ENCODE measurements around the gene TET3. TPM values are rescaled to one million over a fixed set of nuclear protein-coding genes. Genes with fewer than 3 reads are reported as not detected.

Gene TET3
- total RNA-seq, 1 donor from 2014 or later, result 6.2 TPM

DNA sequence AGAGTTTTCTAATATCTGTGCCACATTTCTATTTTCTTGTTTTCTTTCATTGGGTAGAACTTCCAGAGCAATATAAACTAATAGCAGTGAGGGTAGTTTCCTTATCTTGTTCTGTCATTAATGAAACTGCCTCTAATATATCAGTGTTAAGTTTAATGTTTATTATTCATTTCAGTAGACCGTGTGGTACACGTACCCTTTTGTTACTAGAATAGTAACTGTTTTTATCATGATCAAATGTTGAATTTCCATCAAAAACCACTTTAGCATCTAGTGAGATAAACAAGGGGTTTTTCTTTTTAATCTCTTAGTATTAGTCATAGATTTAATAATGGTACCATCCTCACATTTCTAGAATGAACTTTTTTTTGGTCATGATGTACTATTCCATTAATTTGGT, 42.0 kb upstream of the TET3 start:
- Mint-ChIP-seq H3K4me1 (no peaks in the 10 kb centered on the region), H3K9me3 (no peaks in the 10 kb centered on the region), H3K4me3 (no peak overlapping the region), H3K36me3 (peaks cover 13% of the 10 kb centered on the region), H3K27ac (no peak overlapping the region), H3K27me3 (ENCODE audit: insufficient read depth, low read depth) (no peaks in the 10 kb centered on the region)
- no peaks in the 10 kb centered on the region for H3K4me1 ChIP-seq
- TF ChIP-seq, protein P1, sequence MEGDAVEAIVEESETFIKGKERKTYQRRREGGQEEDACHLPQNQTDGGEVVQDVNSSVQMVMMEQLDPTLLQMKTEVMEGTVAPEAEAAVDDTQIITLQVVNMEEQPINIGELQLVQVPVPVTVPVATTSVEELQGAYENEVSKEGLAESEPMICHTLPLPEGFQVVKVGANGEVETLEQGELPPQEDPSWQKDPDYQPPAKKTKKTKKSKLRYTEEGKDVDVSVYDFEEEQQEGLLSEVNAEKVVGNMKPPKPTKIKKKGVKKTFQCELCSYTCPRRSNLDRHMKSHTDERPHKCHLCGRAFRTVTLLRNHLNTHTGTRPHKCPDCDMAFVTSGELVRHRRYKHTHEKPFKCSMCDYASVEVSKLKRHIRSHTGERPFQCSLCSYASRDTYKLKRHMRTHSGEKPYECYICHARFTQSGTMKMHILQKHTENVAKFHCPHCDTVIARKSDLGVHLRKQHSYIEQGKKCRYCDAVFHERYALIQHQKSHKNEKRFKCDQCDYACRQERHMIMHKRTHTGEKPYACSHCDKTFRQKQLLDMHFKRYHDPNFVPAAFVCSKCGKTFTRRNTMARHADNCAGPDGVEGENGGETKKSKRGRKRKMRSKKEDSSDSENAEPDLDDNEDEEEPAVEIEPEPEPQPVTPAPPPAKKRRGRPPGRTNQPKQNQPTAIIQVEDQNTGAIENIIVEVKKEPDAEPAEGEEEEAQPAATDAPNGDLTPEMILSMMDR (IDR thresholded peaks at IDR 0.05), result no peak
- TF ChIP-seq EZH2phosphoT487 (IDR thresholded peaks at IDR 0.05) (no peak), EZH2 (IDR thresholded peaks at IDR 0.05) (no peak)
- H2AFZ ChIP-seq (replicated peaks), result no peak overlapping the region
- DNase-seq (ENCODE audit: low spot score), result no peak
- no peak overlapping the region for H3K4me2 ChIP-seq
- H3K36me3 ChIP-seq, result no peaks in the 10 kb centered on the region
- H3K27me3 ChIP-seq, result no peaks in the 10 kb centered on the region
- peaks cover 89% of the 10 kb centered on the region for H4K20me1 ChIP-seq (ENCODE audit: low read depth)
- H3K27ac ChIP-seq, result no peak overlapping the region
- H3K9ac ChIP-seq, result no peak overlapping the region
- no peaks in the 10 kb centered on the region for H3K9me3 ChIP-seq (ENCODE audit: low read depth)
- peaks cover 85% of the 10 kb centered on the region for H3K79me2 ChIP-seq (ENCODE audit: low read depth)
- no peak overlapping the region for H3K4me3 ChIP-seq
- H3F3A ChIP-seq (ENCODE audit: low read depth), result no peaks in the 10 kb centered on the region

DNA sequence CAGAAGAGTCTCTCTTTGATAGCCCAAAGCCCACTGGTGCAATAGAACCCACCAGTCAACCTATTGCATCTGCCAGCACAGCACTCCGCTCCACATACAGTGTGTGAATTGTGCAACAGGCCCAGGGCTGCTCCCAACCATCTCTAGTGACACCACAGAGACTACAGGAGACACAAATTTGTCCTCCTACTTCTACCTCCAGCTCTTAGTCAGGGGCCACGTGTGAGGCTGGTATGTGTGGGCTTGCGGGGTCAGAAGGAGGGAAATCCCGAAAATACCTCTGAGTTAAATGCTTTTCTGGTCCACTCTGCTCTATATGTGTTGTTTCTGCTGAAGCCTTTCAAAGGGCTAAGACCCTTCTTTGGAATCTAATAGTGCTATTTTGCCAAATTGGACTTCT, 40.0 kb upstream of the TET3 start:
- no peaks in the 10 kb centered on the region for H3K9me3 ChIP-seq (ENCODE audit: low read depth)
- H3K4me1 ChIP-seq, result no peaks in the 10 kb centered on the region
- TF ChIP-seq, protein P1 (IDR thresholded peaks at IDR 0.05), result no peak
- no peak for TF ChIP-seq EZH2phosphoT487 (IDR thresholded peaks at IDR 0.05)
- no peak for TF ChIP-seq EZH2 (IDR thresholded peaks at IDR 0.05)
- no peak overlapping the region for H3K27ac ChIP-seq
- H4K20me1 ChIP-seq (ENCODE audit: low read depth), result peaks cover 70% of the 10 kb centered on the region
- H3K4me3 ChIP-seq, result no peak overlapping the region
- H3K4me3 Mint-ChIP-seq, result no peak overlapping the region
- no peaks in the 10 kb centered on the region for H3K36me3 ChIP-seq
- H3K4me2 ChIP-seq, result no peak overlapping the region
- H2AFZ ChIP-seq (replicated peaks), result no peak overlapping the region
- no peaks in the 10 kb centered on the region for H3K27me3 ChIP-seq
- H3F3A ChIP-seq (ENCODE audit: low read depth), result no peaks in the 10 kb centered on the region
- H3K27me3 Mint-ChIP-seq (ENCODE audit: insufficient read depth, low read depth), result no peaks in the 10 kb centered on the region
- peak overlapping the region; percentile 40 for H3K27ac Mint-ChIP-seq
- H3K79me2 ChIP-seq (ENCODE audit: low read depth), result peaks cover 66% of the 10 kb centered on the region
- H3K9ac ChIP-seq, result no peak overlapping the region
- no peaks in the 10 kb centered on the region for H3K4me1 Mint-ChIP-seq
- no peak for DNase-seq (ENCODE audit: low spot score)
- H3K9me3 Mint-ChIP-seq, result no peaks in the 10 kb centered on the region
- H3K36me3 Mint-ChIP-seq, result peaks cover 23% of the 10 kb centered on the region

DNA sequence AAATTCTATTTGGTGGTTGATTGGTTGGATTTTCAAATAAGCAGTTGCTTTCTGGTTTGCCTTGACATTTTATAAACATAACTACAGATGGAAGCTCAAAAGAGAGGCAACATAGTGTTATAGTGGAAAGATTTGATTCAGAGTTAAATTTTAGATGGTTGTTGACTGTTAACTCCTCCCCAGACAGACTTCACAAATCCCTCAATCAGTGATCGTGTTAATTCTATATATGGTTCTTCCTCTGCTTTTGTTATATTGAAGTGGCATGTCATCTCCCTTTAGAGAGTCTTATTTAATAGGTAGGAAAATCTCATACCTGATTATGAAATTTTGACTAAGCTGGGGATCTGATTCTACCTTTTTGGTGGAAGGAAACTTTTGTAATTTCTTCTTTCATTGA, 38.5 kb upstream of the TET3 start:
- H3K36me3 Mint-ChIP-seq, result peaks cover 35% of the 10 kb centered on the region
- H3K79me2 ChIP-seq (ENCODE audit: low read depth), result peaks cover 51% of the 10 kb centered on the region
- peaks cover 3% of the 10 kb centered on the region for H3K36me3 ChIP-seq

More for the DNA sequence above, 38.5 kb upstream of the TET3 start:
- Histone ChIP-seq H3K4me2 (no peak overlapping the region), H3K4me1 (no peaks in the 10 kb centered on the region), H3K9ac (no peak overlapping the region), H2AFZ (replicated peaks) (no peak overlapping the region), H3K27ac (no peak overlapping the region), H3K27me3 (no peaks in the 10 kb centered on the region), H4K20me1 (ENCODE audit: low read depth) (peaks cover 55% of the 10 kb centered on the region), H3F3A (ENCODE audit: low read depth) (no peaks in the 10 kb centered on the region), H3K4me3 (no peak overlapping the region), H3K9me3 (ENCODE audit: low read depth) (no peaks in the 10 kb centered on the region)
- Mint-ChIP-seq H3K4me3 (no peak overlapping the region), H3K9me3 (no peaks in the 10 kb centered on the region), H3K4me1 (no peaks in the 10 kb centered on the region), H3K27me3 (ENCODE audit: insufficient read depth, low read depth) (no peaks in the 10 kb centered on the region), H3K27ac (no peak overlapping the region)
- TF ChIP-seq, protein P1 (IDR thresholded peaks at IDR 0.05), result no peak
- TF ChIP-seq EZH2phosphoT487 (IDR thresholded peaks at IDR 0.05) (no peak), EZH2 (IDR thresholded peaks at IDR 0.05) (no peak)
- DNase-seq (ENCODE audit: low spot score), result no peak
